Inflammatory macrophage (primary cell): ENCODE results near the gene SHISA6.
A peak's percentile ranks its signal among the peaks of the same experiment; 100 is the strongest.

Experiments used
- DNase-seq, 2 donors: peaks; one replicate each; pipeline ENCODE4 v3.0.0-alpha.2; 2020 to 2022
- total RNA-seq, 18 experiments: gene quantifications; one replicate each; lab custom pipeline; 2026; ENCODE audit warnings: mixed read lengths in 6 of 18, inconsistent platforms in 2 of 18; lab: John Stamatoyannopoulos, UW

Gene SHISA6
- total RNA-seq = 0 to 0.19 (median 0.02) reads per million in 18 experiments

DNA sequence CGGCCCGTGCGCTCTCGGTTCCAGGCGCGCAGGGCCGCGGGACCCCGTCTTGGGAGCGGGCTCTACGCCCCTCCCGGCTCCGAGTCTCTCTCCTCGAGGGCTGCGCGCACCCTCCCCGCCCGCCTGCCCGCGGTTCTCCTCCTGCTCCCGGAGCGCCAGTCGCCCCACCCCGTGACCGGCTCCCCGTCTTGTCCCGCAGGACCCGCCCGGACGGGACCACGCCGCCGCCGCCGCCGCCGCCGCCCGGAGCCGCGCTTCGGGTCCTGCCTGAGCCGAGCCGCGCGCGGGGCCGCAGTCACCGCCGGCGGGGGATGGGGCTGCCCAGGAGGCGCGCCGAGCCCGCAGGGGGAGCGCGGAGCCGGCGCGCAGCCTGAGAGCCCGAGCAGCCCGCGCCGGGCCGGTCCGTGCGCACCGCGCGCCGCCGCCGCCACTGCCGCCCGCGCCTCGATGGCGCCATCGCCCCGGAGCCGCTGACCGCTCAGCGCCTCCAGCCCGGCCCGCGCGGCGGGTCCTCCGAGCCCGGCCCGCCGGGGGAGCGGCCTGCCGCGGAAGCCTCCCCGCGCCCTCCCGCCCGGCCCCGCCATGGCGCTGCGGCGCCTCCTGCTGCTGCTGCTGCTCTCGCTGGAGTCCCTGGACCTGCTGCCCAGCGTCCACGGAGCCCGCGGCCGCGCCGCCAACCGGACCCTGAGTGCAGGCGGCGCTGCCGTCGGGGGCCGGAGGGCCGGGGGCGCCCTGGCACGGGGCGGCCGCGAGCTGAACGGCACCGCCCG is at the start of gene SHISA6:
TSS of gene SHISA6 (plus strand) at position 373 of the 770 bp plus-strand sequence.
- DNase-seq = no peak

DNA sequence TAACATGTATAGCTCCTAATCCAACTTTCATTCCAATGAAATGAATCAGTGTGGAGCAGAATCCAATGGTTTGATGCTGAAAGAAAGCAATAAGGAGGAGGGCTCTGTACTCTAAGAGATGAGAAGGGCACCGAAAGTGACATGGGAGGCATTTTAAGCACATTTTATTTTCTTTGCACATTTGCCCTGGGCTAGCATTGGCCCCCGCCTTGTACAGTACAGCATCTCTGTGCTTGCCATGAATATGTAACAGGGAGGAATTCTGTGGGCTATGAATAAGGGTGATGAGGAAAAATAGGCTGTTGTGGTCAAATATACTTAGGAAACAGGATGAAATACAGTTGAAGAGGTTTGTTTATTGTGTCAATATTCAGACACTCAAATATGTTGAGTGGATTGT is 45.2 kb upstream of the SHISA6 start:
- DNase-seq = no peak

DNA sequence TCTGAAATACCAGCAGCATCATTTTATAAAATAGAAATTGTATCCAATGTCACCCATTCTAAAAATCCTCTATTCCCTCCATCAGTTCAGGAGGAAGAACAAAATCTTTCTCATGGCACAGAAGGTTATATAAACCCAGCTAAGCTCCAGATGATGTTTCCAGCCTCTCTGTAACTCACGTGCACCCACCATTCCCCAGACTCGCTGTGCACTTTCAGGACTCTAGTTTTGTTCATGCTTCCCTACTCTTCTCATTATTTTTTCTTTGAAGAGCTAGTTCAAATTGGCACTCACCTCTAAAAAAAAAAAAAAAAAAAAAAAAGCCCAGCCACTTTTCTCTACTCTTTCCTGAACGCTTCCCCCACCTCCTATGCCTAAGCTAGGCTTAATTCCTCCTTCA is 36.0 kb upstream of the SHISA6 start:
- DNase-seq = no peak

DNA sequence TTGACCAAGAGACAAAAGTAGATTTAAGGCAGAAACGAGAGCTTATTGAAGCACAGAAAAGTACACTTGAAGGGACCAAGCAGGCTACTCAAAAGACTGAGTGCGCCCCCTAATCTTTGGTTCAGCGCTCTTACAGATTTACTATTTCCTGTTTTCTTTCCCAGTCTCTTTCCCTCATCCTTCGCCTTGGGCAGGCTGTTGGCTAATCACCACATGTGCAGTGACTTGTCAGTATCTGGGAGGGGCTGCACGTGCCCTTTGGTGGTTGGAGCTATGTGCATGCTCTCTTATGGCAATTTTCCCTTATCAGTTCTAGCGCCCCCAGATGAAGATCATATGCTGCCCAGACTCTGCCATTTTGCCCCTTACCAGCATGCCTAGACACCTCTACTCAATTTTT is 35.4 kb upstream of the SHISA6 start:
- DNase-seq = no peak

DNA sequence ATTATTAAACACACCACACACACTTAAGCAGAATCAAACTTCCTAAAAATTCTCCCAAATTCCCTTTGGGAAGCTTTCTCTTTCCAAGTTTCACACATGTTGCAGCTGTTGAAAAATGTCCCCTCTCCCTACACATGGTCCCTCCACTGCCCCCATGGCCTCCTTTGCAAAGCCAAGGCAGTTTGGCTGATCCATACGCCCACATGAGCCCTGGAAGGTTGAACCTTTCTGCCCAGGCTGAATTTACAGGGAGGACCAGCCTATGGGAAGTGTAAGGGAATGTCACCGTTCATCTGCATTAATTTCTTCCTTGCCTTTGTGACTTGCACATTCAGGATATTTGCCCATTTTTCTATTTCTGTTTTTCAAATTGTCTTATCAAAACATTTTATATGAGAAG is 31.1 kb upstream of the SHISA6 start:
- no peak for DNase-seq

DNA sequence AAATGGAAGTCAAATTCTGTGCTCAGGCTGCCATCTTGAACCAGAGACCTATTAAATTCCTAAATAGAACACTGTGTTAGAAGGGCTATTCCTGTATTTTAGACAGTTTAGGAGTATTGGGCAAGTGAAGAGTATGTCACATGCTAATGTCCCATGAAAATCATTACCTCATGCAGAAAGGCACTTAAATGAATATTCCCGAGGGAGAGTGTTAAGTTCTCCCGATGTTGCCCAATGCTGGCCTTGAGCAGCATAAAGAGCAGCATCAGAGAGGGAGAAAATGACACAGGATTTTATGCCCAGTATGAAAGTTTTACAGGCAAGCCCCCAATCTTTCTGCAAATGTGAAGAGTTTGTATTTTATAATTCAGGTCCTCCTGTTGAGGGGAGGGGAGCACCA is 28.2 kb upstream of the SHISA6 start:
- no peak for DNase-seq

DNA sequence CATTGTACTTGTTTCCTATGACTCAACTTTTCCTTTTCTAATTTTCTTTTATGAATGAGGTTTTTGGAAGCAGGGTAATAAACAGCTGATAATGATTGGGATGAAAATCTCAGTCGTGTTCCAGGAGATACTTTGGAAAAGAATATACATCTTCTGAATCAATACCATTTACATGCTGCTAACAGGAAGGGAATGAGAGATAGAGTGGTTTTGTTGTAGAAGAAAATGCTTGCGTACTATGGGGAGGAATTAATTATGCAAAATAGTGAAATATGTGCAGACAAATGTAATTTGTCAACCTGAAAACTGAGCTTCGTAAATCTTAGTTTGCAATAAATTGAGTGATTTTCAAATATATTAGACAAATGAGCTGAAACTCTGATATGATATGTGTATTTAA is 24.0 kb upstream of the SHISA6 start:
- no peak for DNase-seq

DNA sequence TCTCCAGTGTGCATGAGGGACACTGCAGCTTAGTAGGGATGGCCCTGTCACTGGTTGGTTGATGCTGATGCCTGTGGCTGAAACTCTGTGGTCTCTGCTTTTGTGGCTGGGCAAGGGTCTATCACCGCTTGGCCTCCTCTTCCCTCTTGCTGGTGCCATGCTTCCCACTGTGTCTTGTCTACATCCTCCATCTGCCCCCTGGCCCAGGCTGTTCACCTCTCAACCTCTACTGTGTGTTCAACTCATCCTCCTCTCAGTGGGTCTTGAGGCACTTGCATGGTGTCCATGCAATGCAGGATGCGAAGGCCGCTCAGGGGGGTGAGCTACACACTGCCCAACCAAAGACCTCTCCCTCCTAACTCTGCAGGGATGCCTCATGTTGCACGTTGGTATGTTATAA is 19.8 kb upstream of the SHISA6 start:
- DNase-seq = no peak

DNA sequence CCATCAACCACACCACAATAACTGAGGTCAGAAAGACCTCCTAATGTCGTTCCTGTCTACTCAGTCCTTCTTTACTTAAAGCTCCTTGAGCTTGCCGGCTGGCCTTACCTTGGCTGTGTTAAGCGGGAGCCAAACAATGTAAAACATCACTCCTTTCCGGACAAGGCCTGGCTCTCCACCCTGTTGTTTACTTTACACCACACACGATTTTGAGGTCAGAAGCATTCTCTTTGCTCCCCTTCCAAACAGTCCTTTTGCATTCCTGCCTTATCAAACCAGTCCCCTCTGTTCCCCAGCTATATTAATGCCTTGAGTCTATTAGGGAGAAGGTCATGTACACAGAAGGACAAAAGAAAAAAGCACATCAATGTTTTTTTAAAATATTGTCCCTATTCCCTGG is 19.3 kb upstream of the SHISA6 start:
- DNase-seq = no peak

DNA sequence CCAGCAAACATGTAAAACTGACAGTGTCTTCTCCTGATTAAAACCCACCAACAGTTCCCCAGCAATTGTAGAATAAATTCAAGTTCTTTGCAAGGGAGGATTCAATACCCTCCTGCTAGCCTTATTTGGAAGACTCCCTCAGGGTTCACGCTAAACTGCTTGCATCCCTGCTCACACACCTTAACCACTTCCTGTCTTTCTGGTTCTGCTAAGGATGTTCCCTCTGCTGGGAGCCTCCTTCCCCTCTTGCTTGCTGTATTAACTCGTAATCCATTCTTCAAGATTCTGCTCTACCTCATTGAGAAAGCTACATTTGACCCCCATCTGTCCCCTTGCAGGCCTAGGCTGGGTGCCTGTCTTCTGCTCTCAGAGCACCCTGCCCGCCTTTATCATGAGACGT is 2.3 kb upstream of the SHISA6 start:
- no peak for DNase-seq

DNA sequence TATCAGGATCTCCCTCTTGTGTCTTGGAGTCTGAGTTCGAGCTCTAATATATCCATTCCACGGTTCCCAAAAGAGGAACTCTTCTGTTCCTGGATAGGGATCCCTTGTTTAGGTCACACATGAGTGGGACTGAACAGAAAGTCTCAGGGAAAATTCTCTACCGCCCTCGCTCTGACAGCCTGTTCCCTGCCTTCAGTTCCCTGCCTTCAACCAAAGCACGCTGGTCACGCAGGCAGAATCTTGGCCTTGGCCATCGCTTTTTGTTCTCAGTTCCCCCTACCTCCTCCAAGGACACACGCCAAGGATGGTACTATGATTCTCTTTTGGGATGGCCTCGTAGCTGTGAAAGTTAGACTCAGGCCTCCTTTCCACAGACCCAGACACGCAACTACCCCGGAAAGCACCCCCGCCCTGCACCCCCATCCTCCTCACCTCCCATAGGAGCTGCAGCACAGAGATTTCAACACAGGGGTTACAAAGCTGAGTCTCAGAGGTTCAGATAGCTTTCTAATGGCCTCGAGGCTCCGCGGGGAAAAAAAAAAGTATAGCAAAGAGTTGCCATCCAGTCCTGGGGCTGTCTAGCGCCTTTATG is 1.5 kb upstream of the SHISA6 start:
- DNase-seq = no peak

DNA sequence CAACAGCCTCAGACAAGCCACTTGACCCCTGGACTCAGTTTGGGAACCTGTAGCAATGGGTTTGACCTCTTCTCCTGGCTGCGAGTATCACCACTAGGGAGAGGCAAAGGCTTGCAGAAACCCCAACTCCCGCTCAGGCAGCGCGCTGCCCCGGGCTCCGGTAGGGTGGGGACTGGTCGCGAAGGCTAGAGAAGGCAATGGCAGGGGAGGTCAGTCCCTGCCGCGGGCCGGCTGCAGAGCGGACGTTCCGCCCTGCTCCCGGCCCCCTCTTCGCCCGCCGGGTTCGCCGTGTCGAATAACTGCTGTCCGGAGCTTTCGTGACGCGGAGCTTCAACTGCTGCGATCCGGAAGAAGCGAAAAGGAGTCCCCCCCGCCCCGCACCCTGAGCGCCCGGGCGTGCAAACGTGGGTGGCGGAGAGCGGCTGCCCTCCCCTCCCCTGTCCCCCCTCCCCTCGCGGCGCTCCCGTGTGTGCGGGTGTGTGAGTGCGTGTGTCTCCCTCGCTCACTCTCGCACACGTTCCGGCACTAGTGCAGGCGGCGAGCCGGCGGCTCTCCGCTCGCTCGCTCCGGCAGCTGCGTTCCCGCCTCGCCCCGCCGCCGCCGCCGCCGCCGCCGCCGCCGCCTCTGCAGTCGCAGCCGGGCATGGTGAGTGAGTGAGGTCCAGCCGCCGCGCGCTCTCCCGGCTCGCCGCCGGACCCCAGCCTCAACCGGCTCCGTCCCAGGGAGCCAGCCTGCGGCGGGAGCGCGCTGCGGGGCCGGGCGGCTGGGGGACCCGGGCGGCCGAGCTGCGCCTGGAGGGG is 772 bp upstream of the SHISA6 start:
- no peak for DNase-seq

DNA sequence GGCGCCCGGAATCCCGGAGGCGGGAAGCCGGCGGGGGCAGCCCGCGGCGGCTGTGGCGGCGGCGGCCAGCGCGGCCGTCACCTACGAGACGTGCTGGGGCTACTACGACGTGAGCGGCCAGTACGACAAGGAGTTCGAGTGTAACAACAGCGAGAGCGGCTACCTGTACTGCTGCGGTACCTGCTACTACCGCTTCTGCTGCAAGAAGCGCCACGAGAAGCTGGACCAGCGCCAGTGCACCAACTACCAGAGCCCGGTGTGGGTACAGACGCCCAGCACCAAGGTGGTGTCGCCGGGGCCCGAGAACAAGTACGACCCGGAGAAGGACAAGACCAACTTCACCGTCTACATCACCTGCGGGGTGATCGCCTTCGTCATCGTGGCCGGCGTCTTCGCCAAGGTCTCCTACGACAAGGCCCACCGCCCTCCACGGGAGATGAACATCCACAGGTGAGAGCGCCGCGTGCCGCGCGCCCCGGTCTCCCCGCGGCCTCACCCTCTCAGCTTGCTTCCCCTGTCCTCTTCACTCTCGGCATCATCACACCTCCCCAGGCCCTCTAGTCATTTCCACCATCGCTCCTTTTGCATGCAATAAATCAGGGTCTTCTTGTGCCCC is 706 bp downstream of the SHISA6 start:
- DNase-seq = no peak

DNA sequence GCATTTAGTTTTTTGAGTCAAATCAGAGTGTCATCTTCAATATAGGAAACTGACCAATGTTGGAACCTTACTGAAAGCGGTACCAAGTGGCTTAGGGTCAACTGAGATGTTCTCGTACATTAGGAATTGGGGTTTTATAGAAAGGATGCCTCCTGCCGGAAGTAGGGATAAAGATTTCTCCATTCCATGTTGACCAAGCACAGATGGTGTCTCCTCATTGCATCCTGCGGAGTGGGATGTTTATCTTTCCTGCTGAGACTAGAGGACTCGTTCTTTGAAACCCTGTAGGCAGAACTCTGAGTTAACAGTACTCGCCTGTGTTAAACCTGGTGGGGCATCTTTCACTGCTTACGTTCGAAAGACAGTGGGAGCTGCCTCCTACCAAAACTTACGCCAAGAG is 1.4 kb downstream of the SHISA6 start:
- no peak for DNase-seq

DNA sequence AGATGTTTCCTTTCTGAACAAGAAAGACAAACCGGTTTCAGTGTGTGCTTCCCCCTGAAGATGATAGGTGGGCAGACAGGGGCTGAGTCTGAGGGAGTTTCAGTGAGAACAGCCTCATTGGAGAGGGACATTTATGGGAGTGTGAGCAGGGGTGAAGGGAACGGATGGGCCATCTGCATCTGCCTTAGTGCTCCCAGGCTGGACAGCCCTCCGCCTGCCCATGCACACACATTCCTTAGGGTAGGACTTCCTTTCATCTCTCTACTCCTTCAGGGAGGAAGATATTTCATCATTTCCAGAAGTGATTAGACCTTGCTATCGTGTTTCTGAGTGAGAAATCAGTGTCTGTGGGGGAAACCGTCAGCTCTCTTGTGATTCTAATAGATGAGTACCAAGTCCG is 3.8 kb downstream of the SHISA6 start:
- no peak for DNase-seq

DNA sequence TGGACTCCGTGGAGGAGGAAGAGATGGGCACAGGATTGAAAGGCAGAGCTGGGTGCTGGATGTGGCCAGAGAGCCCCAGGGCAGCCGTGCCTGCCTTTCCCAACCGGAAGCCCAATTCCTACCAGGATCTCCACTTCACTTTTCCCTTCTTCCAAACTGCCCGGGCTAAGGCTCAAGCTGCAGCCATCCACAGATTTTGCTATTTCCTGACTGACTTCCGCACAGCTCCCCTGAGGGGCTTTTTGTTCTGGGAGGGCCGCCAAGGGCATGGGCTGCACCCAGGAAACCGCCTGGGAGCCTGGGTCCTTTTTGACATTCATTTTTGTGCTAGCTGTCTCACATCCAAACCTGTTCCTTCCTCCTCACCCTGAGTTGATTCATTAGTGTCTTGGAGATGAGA is 4.2 kb downstream of the SHISA6 start:
- DNase-seq = no peak

DNA sequence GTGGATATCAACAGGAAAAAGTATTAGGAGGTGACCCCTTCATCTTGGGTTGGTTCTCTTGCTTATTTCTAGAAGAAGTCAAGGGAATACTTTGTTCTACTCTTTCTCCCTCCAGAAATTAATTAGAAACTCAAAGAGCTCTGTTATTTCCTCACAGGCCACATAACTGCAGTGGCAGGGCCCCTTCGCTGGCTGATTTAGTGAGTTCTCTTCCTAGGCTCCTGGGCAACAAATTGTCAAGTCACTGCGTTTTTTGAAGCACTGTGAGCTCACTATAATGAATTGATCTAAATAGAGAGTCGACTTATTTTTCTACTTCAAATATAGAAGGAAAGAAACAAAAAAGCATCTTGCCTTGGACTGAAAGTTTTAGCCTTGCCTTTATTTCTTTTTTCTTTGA is 4.8 kb downstream of the SHISA6 start:
- no peak for DNase-seq

DNA sequence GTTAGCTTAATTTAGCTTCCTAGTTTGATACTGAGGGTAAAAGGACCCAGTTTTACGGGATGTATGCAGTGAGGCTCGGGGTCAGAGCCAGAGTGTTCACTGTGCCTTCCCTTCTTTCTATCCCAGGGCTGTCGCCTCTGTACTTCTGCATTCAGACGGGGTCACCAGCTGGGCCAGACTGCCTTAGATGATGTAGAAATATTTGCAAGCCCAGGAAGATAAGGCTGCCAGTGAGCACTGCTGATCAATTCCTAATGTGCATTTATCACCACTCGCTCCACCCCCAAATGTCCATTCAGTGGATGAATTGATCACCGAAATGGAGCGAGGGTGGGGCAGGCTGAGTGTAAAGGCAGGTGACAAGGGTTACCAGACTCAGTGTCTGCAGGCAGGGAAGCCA is 9.1 kb downstream of the SHISA6 start:
- no peak for DNase-seq

DNA sequence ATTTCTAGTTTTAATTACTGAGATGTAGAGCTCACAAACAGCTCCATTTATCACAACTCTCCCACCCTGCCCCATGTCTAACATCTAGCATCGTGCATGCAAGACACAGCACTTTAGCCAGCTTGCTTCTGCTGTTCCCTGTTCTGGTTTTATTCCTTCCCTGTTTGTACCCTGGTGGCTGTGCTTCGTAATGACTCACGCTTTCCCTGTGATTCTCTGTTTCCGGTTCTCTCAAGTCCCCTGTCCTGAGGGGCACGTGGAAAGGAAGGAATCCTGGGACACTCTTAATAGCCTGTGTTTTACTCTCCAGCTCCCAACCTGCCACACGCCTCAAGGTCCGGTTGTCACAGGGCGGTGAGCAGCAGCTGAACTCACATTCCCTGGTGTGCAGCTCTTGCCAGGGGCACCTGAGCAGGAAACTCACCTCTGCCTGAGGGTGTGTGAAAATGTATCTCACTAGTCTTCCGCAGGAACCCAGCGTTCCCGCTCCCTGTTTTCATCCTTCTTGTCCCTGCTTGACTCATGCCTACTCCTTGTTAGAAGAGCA is 10.6 kb downstream of the SHISA6 start:
- DNase-seq = no peak

DNA sequence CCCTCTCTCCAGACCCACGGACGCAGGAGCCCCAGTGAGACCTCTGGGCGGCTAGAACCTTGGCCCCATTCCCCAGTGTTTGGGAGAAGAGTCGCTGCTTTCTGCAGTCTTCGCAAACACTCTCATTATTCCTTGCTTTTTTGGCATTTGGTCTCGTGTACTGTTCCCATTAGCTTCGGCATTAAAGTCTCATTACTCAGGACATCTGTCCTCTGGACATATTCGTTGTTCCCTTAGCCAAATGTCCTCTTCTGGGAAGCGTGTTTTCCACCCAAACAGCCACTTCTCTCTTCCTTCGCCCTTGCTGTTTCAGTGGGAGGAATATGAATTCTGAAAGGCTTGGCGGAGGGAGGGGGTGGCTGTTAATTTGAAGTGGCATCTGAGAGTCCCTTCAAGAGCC is 11.1 kb downstream of the SHISA6 start:
- no peak for DNase-seq

DNA sequence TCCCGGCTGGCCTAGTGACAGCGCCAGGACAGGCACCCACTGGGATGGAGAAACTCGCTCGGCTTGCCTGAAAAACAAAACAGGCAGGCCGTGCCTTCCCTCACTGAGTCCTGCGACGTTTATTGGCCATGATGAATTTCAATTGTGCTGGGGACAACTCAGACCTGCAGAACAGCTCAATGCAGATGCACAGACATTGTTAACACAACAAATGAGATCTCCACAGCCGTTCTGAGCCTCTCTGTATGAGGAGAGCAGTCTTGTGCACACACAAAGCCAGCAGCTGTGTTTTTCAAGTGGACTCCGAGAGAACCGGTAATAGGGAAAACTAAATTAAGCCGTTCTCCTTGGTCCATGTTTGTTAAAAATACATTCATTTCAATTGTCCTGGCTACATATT is 15.9 kb downstream of the SHISA6 start:
- DNase-seq = no peak

DNA sequence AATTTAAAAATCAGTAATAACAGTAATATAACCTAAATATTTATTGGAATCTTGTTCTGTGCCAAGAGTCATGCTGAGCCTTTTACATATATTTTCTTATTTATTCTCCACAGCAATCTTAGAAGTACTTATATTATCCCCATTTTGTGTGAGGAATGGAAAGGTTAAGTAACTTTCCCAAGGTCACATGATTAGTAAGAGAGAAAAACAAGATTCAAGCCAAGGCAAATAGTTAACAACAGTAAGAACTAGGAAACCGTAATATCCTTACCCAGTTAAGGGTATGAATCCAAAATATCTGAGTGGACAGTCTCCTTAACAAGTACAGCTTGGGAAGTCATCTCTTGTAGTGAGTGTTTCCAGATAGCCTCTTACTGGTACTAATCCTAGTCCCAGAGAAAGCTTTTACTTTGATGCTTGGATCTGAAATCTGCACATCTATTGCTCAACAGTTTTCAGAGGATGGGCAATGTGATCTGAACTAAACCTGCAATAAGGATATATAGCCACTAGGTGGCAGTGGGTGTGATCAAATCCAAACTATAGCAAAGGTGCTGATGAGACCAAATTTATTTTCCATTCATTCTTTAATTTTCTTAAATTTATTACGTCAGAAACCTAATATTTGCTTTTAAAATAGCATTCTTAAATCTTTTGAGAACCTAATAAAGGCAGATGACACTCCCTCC is 23.3 kb downstream of the SHISA6 start:
- peak; percentile 10 to 24 for DNase-seq
